Mesendoderm (in vitro differentiated cells): ENCODE data around the gene TRAPPC2.
"Not testable (repeated sequence)": the region's sequence is repeated elsewhere in the genome, so short reads cannot be mapped to it uniquely, and the experiment has no call there.

Experiments used
- DNase-seq: peaks from one replicate; pipeline ENCODE4 v3.0.0; 2013
- H2AK5ac ChIP-seq: 2 replicates; pipeline ENCODE4 v1.6.1; 2013; ENCODE audit warnings: low read length, inconsistent platforms
- H2BK120ac ChIP-seq: 2 replicates; pipeline ENCODE4 v1.6.1; 2013; ENCODE audit warnings: low read depth, mild to moderate bottlenecking, low read length, moderate library complexity, mixed read lengths
- H2BK15ac ChIP-seq: replicated peaks from 2 replicates; pipeline ENCODE4 v1.6.1; 2013; ENCODE audit warnings: low read depth, mild to moderate bottlenecking, moderate library complexity
- H2BK5ac ChIP-seq: 2 replicates; pipeline ENCODE4 v1.6.1; 2013; ENCODE audit warnings: low read length, inconsistent platforms
- H3K18ac ChIP-seq: 2 replicates; pipeline ENCODE4 v1.6.1; 2013; ENCODE audit warnings: mild to moderate bottlenecking, low read length, mixed read lengths
- H3K23ac ChIP-seq: one replicate; pipeline ENCODE4 v1.6.1; 2013; ENCODE audit warnings: low read length
- H3K27ac ChIP-seq: 2 replicates; pipeline ENCODE4 v1.5.1; 2013; ENCODE audit warnings: low read depth, mild to moderate bottlenecking, inconsistent platforms, low read length, moderate library complexity
- H3K27me3 ChIP-seq: 2 replicates; pipeline ENCODE4 v1.6.1; 2013; ENCODE audit warnings: low read length, control low read depth, mild to moderate bottlenecking, inconsistent platforms; ENCODE audit not compliant: insufficient read depth, poor library complexity
- H3K36me3 ChIP-seq: 2 replicates; pipeline ENCODE4 v1.6.1; 2013; ENCODE audit warnings: low read length, inconsistent platforms; ENCODE audit not compliant: control insufficient read depth, insufficient read depth
- H3K4ac ChIP-seq: one replicate; pipeline ENCODE4 v1.6.1; 2013; ENCODE audit warnings: low read depth, mild to moderate bottlenecking, low read length, moderate library complexity
- H3K4me1 ChIP-seq: 2 replicates; pipeline ENCODE4 v1.6.1; 2013; ENCODE audit warnings: low read depth, low read length, inconsistent platforms; ENCODE audit not compliant: control insufficient read depth
- H3K4me2 ChIP-seq: 2 replicates; pipeline ENCODE4 v1.6.1; 2013; ENCODE audit warnings: low read length
- H3K4me3 ChIP-seq: 2 replicates; pipeline ENCODE4 v1.5.1; 2013; ENCODE audit warnings: mild to moderate bottlenecking, low read length
- H3K56ac ChIP-seq: one replicate; pipeline ENCODE4 v1.6.1; 2013; ENCODE audit warnings: low read length
- H3K79me1 ChIP-seq: 2 replicates; pipeline ENCODE4 v1.6.1; 2013; ENCODE audit warnings: low read length, inconsistent platforms
- H3K79me2 ChIP-seq: 2 replicates; pipeline ENCODE4 v1.6.1; 2013; ENCODE audit warnings: mild to moderate bottlenecking, low read length; ENCODE audit not compliant: control insufficient read depth, insufficient read depth
- H3K9ac ChIP-seq: 2 replicates; pipeline ENCODE4 v1.6.1; 2013; ENCODE audit warnings: low read length, inconsistent platforms
- H4K5ac ChIP-seq: one replicate; pipeline ENCODE4 v1.6.1; 2013; ENCODE audit warnings: low read length
- H4K8ac ChIP-seq: one replicate; pipeline ENCODE4 v1.6.1; 2013; ENCODE audit warnings: low read depth, mild to moderate bottlenecking, control low read depth, low read length, moderate library complexity
- WGBS: extraction: QIAGEN DNeasy Blood & Tissue Kit; methylation state at CpG from one replicate; pipeline ENCODE4 v1.1.7; 2013; ENCODE audit warnings: low lambda C conversion rate, missing lambda C conversion rate; ENCODE audit not compliant: insufficient coverage; ENCODE audit errors: extremely low coverage; 5-methylcytosine and 5-hydroxymethylcytosine counted together

TRAPPC2 gene

DNA sequence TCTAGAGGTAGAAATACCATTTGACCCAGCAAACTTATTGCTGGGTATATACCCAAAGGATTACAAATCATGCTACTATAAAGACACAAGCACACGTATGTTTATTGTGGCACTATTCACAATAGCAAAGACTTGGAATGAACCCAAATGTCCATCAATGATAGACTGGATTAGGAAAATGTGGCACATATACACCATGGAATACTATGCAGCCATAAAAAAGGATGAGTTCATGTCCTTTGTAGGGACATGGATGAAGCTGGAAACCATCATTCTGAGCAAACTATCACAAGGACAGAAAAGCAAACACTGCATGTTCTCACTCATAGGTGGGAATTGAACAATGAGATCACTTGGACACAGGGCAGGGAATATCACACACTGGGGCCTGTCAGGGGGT is 3.9 kb downstream of the TRAPPC2 start:
- H2BK15ac ChIP-seq, H3K56ac ChIP-seq, H3K4me3 ChIP-seq, H3K23ac ChIP-seq, H3K79me2 ChIP-seq, H3K36me3 ChIP-seq, H4K8ac ChIP-seq, H3K4me1 ChIP-seq, H3K79me1 ChIP-seq, H3K4ac ChIP-seq, H3K4me2 ChIP-seq, H2BK120ac ChIP-seq, H3K27me3 ChIP-seq, H3K27ac ChIP-seq, H4K5ac ChIP-seq, H2BK5ac ChIP-seq, H2AK5ac ChIP-seq, H3K18ac ChIP-seq, H3K9ac ChIP-seq, DNase-seq: not testable (repeated sequence)
- no CpG with 5 or more reads among the region's 1 CpG for WGBS

DNA sequence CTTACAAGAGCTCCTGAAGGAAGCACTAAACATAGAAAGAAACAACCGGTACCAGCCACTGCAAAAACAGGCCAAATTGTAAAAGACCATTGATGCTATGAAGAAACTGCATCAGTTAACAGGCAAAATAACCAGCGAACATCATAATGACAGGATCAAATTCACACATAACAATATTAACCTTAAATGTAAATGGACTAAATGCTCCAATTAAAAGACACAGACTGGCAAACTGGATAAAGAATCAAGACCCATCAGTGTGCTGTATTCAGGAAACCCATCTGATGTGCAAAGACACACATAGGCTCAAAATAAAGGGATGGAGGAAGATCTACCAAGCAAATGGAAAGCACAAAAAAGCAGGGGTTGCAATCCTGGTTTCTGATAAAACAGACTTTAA is 7.8 kb downstream of the TRAPPC2 start:
- H3K9ac ChIP-seq, H3K79me1 ChIP-seq, H3K56ac ChIP-seq, H2BK15ac ChIP-seq, H3K27ac ChIP-seq, H3K79me2 ChIP-seq, H4K5ac ChIP-seq, H3K4me2 ChIP-seq, H2BK5ac ChIP-seq, H3K4me1 ChIP-seq, DNase-seq, H3K36me3 ChIP-seq, H3K27me3 ChIP-seq, H4K8ac ChIP-seq, H3K18ac ChIP-seq, H2AK5ac ChIP-seq, H3K23ac ChIP-seq, H2BK120ac ChIP-seq, H3K4ac ChIP-seq, H3K4me3 ChIP-seq: not testable (repeated sequence)
- WGBS: no CpG with 5 or more reads among the region's 2 CpGs

DNA sequence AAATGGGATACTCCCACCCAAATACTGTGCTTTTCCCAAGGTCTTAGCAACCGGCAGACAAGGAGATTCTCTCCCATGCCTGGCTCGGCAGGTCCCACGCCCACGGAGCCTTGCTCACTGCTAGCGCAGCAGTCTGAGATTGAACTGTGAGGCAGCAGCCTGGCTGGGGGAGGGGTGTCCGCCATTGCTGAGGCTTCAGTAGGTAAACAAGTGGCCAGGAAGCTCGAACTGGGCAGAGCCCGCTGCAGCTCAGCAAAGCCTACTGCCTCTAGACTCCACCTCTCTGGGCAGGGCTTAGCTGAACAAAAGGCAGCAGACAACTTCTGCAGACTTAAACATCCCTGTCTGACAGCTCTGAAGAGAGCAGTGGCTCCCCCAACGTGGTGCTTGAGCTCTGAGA is 9.5 kb downstream of the TRAPPC2 start:
- H2BK15ac ChIP-seq, H3K79me2 ChIP-seq, H2BK5ac ChIP-seq, H2BK120ac ChIP-seq, H3K79me1 ChIP-seq, H3K18ac ChIP-seq, DNase-seq, H3K27me3 ChIP-seq, H4K8ac ChIP-seq, H3K56ac ChIP-seq, H3K23ac ChIP-seq, H3K9ac ChIP-seq, H4K5ac ChIP-seq, H3K4me3 ChIP-seq, H3K36me3 ChIP-seq, H2AK5ac ChIP-seq, H3K4me2 ChIP-seq, H3K4ac ChIP-seq, H3K4me1 ChIP-seq, H3K27ac ChIP-seq: not testable (repeated sequence)
- WGBS: no CpG with 5 or more reads among the region's 9 CpGs

DNA sequence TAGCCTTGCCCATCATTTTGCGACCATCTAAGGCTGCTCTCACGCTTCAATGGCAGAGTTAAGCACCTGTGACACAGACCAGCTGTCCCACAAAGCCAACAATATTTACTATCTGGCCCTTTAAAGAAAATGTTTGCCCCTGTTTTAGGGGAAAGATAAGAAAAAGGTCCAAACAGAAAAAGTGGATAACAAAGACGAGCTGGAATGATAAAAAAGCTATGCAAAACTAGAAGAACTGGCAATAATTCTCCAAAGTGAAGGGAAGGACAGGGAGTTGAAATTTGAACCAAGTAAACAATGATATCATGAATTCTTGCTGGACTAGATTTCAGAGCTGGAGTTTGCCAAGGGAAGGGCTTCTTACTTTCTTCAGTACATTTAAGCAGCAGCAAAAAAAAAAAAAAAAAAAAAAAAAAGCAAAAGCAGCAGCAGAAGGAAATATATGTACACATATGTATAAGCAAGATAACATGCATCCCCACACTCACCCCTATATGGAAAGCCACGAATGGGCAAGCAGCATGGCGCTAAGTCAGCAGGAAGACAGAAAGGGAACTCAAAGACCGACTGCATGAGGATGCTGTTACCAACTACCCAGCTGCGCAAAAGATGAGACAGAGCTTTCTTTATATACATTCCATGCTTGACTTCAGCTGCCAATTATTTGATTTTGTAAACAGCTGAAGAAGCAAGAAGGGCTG is 12.5 kb downstream of the TRAPPC2 start:
- no peak overlapping the region for H3K4me3 ChIP-seq
- H4K5ac ChIP-seq: no peak overlapping the region
- H3K79me2 ChIP-seq: no peaks in the 10 kb centered on the region
- no peak overlapping the region for H3K4me2 ChIP-seq
- no peaks in the 10 kb centered on the region for H3K36me3 ChIP-seq
- no peak overlapping the region for H3K18ac ChIP-seq
- no peaks in the 10 kb centered on the region for H3K4me1 ChIP-seq
- H3K4ac ChIP-seq: no peak overlapping the region
- no peak overlapping the region for H3K9ac ChIP-seq
- H2BK120ac ChIP-seq: no peak overlapping the region
- H3K79me1 ChIP-seq: no peaks in the 10 kb centered on the region
- no peak overlapping the region for H4K8ac ChIP-seq
- no peak overlapping the region for H3K23ac ChIP-seq
- no peak overlapping the region for H2AK5ac ChIP-seq
- H2BK15ac ChIP-seq: no peak overlapping the region
- no peak overlapping the region for H2BK5ac ChIP-seq
- no peaks in the 10 kb centered on the region for H3K27me3 ChIP-seq
- DNase-seq: no peak
- H3K56ac ChIP-seq: no peak overlapping the region
- H3K27ac ChIP-seq: no peak overlapping the region
- WGBS: no CpG with 5 or more reads among the region's 7 CpGs

DNA sequence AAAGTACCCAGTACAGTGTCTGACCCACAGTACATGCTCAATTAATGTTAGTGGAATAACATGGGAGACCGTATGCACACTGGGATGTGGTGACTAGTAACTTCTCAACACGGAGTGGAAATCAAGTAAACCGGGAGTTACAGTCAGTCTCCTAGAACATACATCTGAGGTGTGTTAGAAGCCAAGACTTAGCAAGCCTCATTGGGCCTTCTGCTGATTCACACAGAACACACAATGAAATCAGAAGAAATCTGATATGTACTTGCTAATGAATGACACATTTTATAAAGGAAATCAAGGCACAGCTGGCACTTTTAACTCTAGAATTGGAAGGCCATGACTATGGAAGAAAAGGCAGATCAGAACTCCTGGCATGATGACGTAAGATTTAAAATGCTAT is 13.0 kb downstream of the TRAPPC2 start:
- no peak overlapping the region for H2AK5ac ChIP-seq
- no peak overlapping the region for H4K8ac ChIP-seq
- no peak overlapping the region for H3K18ac ChIP-seq
- no peak overlapping the region for H3K56ac ChIP-seq
- no peak overlapping the region for H3K4me2 ChIP-seq
- H3K4ac ChIP-seq: no peak overlapping the region
- no peak overlapping the region for H3K27ac ChIP-seq
- no peaks in the 10 kb centered on the region for H3K79me1 ChIP-seq
- no peaks in the 10 kb centered on the region for H3K36me3 ChIP-seq
- no peak for DNase-seq
- no peak overlapping the region for H2BK120ac ChIP-seq
- H2BK5ac ChIP-seq: no peak overlapping the region
- H3K4me3 ChIP-seq: no peak overlapping the region
- H3K23ac ChIP-seq: no peak overlapping the region
- H3K79me2 ChIP-seq: no peaks in the 10 kb centered on the region
- no peak overlapping the region for H3K9ac ChIP-seq
- H2BK15ac ChIP-seq: no peak overlapping the region
- H4K5ac ChIP-seq: no peak overlapping the region
- WGBS: no CpG with 5 or more reads among the region's 4 CpGs
- no peaks in the 10 kb centered on the region for H3K4me1 ChIP-seq
- no peaks in the 10 kb centered on the region for H3K27me3 ChIP-seq

DNA sequence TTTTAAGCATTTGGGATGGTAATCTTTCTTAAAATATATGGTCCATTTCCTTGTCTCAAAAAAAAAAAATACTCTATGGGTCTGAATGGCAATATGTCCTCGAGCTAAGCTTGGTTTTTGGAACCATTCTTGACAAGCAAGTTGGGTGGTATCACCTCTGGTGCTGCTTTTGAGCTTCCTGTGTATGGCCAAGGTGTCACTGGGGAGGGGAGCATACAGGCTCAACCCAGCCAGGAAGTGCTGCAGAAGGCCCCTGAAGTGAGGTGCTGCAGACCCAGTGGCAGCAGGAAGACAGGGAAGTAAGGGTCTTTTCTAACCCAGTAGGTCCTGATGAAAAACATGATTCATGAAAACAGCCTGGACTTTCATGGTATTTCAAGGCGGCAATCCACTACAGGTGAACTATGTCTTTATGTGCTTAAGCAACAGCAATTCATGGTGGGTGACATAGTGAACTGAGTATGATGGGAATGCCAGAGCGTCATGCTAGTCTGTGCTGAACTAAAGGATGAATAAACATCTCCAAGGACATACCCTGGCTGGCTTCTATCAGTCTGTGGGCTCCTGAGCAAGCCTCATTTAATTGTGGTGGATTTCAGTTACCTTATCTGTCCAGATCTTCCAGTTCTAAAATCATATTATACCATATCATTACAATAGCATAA is 15.1 kb downstream of the TRAPPC2 start:
- Histone ChIP-seq H3K4ac (no peak overlapping the region), H3K56ac (no peak overlapping the region), H3K4me3 (no peak overlapping the region), H2BK5ac (no peak overlapping the region), H2AK5ac (no peak overlapping the region), H3K27me3 (no peaks in the 10 kb centered on the region), H3K4me1 (no peaks in the 10 kb centered on the region), H3K4me2 (no peak overlapping the region), H3K36me3 (no peaks in the 10 kb centered on the region), H3K23ac (no peak overlapping the region), H3K9ac (no peak overlapping the region), H2BK120ac (no peak overlapping the region), H3K18ac (no peak overlapping the region), H3K79me1 (no peaks in the 10 kb centered on the region), H4K8ac (no peak overlapping the region), H3K79me2 (no peaks in the 10 kb centered on the region), H2BK15ac (no peak overlapping the region), H3K27ac (no peak overlapping the region), H4K5ac (no peak overlapping the region)
- DNase-seq: peak; percentile 37
- no CpG with 5 or more reads among the region's 3 CpGs for WGBS
